BLaER1 (cell line): ENCODE data around the gene SBNO2.

ENCODE experiments used
- H3K27ac ChIP-seq: shearing (Covaris generic); formaldehyde crosslinking; 2 replicates; pipeline ENCODE4 v1.8.1; 2022
- H3K27me3 ChIP-seq: shearing (Covaris generic); formaldehyde crosslinking; 2 replicates; pipeline ENCODE4 v1.8.1; 2022
- H3K36me3 ChIP-seq: shearing (Covaris generic); formaldehyde crosslinking; 2 replicates; pipeline ENCODE4 v1.8.1; 2022
- H3K4me1 ChIP-seq: shearing (Covaris generic); formaldehyde crosslinking; 2 replicates; pipeline ENCODE4 v1.8.1; 2022
- H3K4me2 ChIP-seq: shearing (Covaris generic); formaldehyde crosslinking; 2 replicates; pipeline ENCODE4 v1.8.1; 2022
- H3K4me3 ChIP-seq: shearing (Covaris generic); formaldehyde crosslinking; 2 replicates; pipeline ENCODE4 v1.8.1; 2022
- H3K9ac ChIP-seq: shearing (Covaris generic); formaldehyde crosslinking; 2 replicates; pipeline ENCODE4 v1.8.1; 2022
- H3K9me3 ChIP-seq: shearing (Covaris generic); formaldehyde crosslinking; 2 replicates; pipeline ENCODE4 v1.8.1; 2022
- H4K20me1 ChIP-seq: shearing (Covaris generic); formaldehyde crosslinking; 2 replicates; pipeline ENCODE4 v1.8.1; 2022
- Cebpa-rat ChIP-seq: shearing (Covaris generic); IDR thresholded peaks from 2 replicates; pipeline ENCODE4 v1.8.1; 2022

SBNO2 gene

GRCh38 chr19:1073956-1074517 lies 100.0 kb downstream of the SBNO2 start:
- peaks cover 86% of the 10 kb centered on the region for H3K36me3 ChIP-seq
- H3K4me1 ChIP-seq: peaks cover 88% of the 10 kb centered on the region
- 0 out of 2 replicates have a peak overlapping the region, but pooled peaks have one; percentile 28 for H3K4me3 ChIP-seq
- H3K9ac ChIP-seq: no peak overlapping the region
- H4K20me1 ChIP-seq: peaks cover 91% of the 10 kb centered on the region
- no peaks in the 10 kb centered on the region for H3K9me3 ChIP-seq
- H3K27me3 ChIP-seq: no peaks in the 10 kb centered on the region
- 0 out of 2 replicates have a peak overlapping the region, but pooled peaks have one; percentile 6 for H3K27ac ChIP-seq
- H3K4me2 ChIP-seq: peak overlapping the region; percentile 85
- TF ChIP-seq Cebpa-rat: no peak

GRCh38 chr19:1073063-1073955 lies 100.8 kb downstream of the SBNO2 start:
- H3K36me3 ChIP-seq: peaks cover 80% of the 10 kb centered on the region
- H4K20me1 ChIP-seq: peaks cover 88% of the 10 kb centered on the region

GRCh38 chr19:1072371-1073015 lies 101.6 kb downstream of the SBNO2 start:
- TF ChIP-seq Cebpa-rat: no peak
- H3K27me3 ChIP-seq: no peaks in the 10 kb centered on the region
- peaks cover 72% of the 10 kb centered on the region for H3K36me3 ChIP-seq
- no peak overlapping the region for H3K4me3 ChIP-seq
- no peak overlapping the region for H3K4me2 ChIP-seq
- peak overlapping the region; percentile 26; the same call in 1 of the 2 replicates for H3K27ac ChIP-seq
- H3K9me3 ChIP-seq: no peaks in the 10 kb centered on the region
- peaks cover 80% of the 10 kb centered on the region for H4K20me1 ChIP-seq
- 0 out of 2 replicates have a peak overlapping the region, but pooled peaks have one; percentile 10 for H3K9ac ChIP-seq
- H3K4me1 ChIP-seq: peaks cover 90% of the 10 kb centered on the region

More at GRCh38 chr19:1073063-1073955, 100.8 kb downstream of the SBNO2 start:
- Histone ChIP-seq H3K4me3 (no peak overlapping the region), H3K9ac (0 out of 2 replicates have a peak overlapping the region, but pooled peaks have one; percentile 10), H3K4me1 (peaks cover 95% of the 10 kb centered on the region), H3K9me3 (no peaks in the 10 kb centered on the region), H3K27ac (peak overlapping the region; percentile 26; the same call in 1 of the 2 replicates), H3K4me2 (peak overlapping the region; percentile 85), H3K27me3 (no peaks in the 10 kb centered on the region)
- TF ChIP-seq Cebpa-rat: no peak

GRCh38 chr19:1070931-1071791 lies 102.9 kb downstream of the SBNO2 start:
- H3K4me3 ChIP-seq: no peak overlapping the region

GRCh38 chr19:1070576-1070930 lies 103.5 kb downstream of the SBNO2 start:
- Histone ChIP-seq H3K27ac (no peak overlapping the region), H3K9me3 (no peaks in the 10 kb centered on the region), H3K4me3 (no peak overlapping the region), H3K36me3 (peaks cover 59% of the 10 kb centered on the region), H3K27me3 (no peaks in the 10 kb centered on the region), H3K9ac (no peak overlapping the region), H3K4me2 (peak overlapping the region; percentile 22; the same call in 1 of the 2 replicates), H3K4me1 (peaks cover 84% of the 10 kb centered on the region), H4K20me1 (peaks cover 60% of the 10 kb centered on the region)
- TF ChIP-seq Cebpa-rat: no peak

More at GRCh38 chr19:1070931-1071791, 102.9 kb downstream of the SBNO2 start:
- Histone ChIP-seq H3K4me2 (peak overlapping the region; percentile 22; the same call in 1 of the 2 replicates), H3K36me3 (peaks cover 65% of the 10 kb centered on the region), H3K9ac (no peak overlapping the region), H4K20me1 (peaks cover 66% of the 10 kb centered on the region), H3K9me3 (no peaks in the 10 kb centered on the region), H3K27ac (no peak overlapping the region), H3K27me3 (no peaks in the 10 kb centered on the region), H3K4me1 (peaks cover 84% of the 10 kb centered on the region)
- no peak for TF ChIP-seq Cebpa-rat

GRCh38 chr19:1069009-1069779 lies 104.9 kb downstream of the SBNO2 start:
- Histone ChIP-seq H3K9me3 (no peaks in the 10 kb centered on the region), H3K27ac (peak overlapping the region; percentile 90), H3K4me1 (peaks cover 87% of the 10 kb centered on the region), H3K9ac (peak overlapping the region; percentile 87), H3K36me3 (peaks cover 49% of the 10 kb centered on the region), H3K4me2 (peak overlapping the region; percentile 94), H3K27me3 (no peaks in the 10 kb centered on the region), H4K20me1 (peaks cover 50% of the 10 kb centered on the region), H3K4me3 (peak overlapping the region; percentile 90)
- TF ChIP-seq Cebpa-rat: no peak

- peak; percentile 65; the same call in 1 of the 2 replicates for TF ChIP-seq Cebpa-rat
- peaks cover 86% of the 10 kb centered on the region for H3K4me1 ChIP-seq
- no peaks in the 10 kb centered on the region for H3K9me3 ChIP-seq
- H3K9ac ChIP-seq: peak overlapping the region; percentile 87
- H3K27ac ChIP-seq: peak overlapping the region; percentile 90
- H3K27me3 ChIP-seq: no peaks in the 10 kb centered on the region
- peaks cover 41% of the 10 kb centered on the region for H4K20me1 ChIP-seq
- H3K4me3 ChIP-seq: peak overlapping the region; percentile 90
- H3K4me2 ChIP-seq: peak overlapping the region; percentile 94
- peaks cover 41% of the 10 kb centered on the region for H3K36me3 ChIP-seq
These were observed 105.8 kb downstream of the SBNO2 start for GRCh38 chr19:1068009-1069001.
